Lower lobe of right lung (tissue), 2 donors: ENCODE data around the gene FBXW2. TPM values are rescaled to one million over a fixed set of nuclear protein-coding genes. Genes with fewer than 3 reads are reported as not detected.
"Not testable (repeated sequence)": the region's sequence is repeated elsewhere in the genome, so short reads cannot be mapped to it uniquely, and the experiment has no call there.

Experiments
- ATAC-seq, 2 donors: fragments of 200-7000 bp; cut with Tn5 transposase; one replicate each; pipeline ENCODE4 v1.9.1; 2020 to 2022; ENCODE audit warnings: mild to moderate bottlenecking in 2 of 2, moderate library complexity in 2 of 2
- DNase-seq: peaks from one replicate; pipeline ENCODE4 v3.0.0-alpha.2; 2020
- H3K27ac ChIP-seq: fragments of 200-600 bp; one replicate; pipeline ENCODE4 v1.8.0; 2022
- H3K27me3 ChIP-seq: fragments of 200-600 bp; one replicate; pipeline ENCODE4 v1.8.0; 2022; ENCODE audit warnings: low read depth
- H3K36me3 ChIP-seq: fragments of 200-600 bp; one replicate; pipeline ENCODE4 v1.8.0; 2022; ENCODE audit warnings: mild to moderate bottlenecking
- H3K4me1 ChIP-seq: fragments of 200-600 bp; one replicate; pipeline ENCODE4 v1.8.0; 2022
- H3K4me3 ChIP-seq: fragments of 200-600 bp; one replicate; pipeline ENCODE4 v1.8.0; 2022; ENCODE audit warnings: mild to moderate bottlenecking
- H3K9me3 ChIP-seq: fragments of 200-600 bp; one replicate; pipeline ENCODE4 v1.8.0; 2022
- CTCF ChIP-seq: fragments of 200-600 bp; IDR thresholded peaks from one replicate; pipeline ENCODE4 v1.8.0; 2022; ENCODE audit warnings: antibody characterized with exemption, mild to moderate bottlenecking
- intact Hi-C: fragments of 100-400 bp; cut with DNase I; formaldehyde crosslinking; loops from one replicate; pipeline ENCODE4 v1.11.0; 2022
- total RNA-seq: library from RNA; stranded (reverse); fragmentation: NEBNext Ultra II Directional; extraction: Animal tissue kit (Norgen Biotek cat#: 25700); gene quantifications from one replicate; pipeline ENCODE4 v1.2.1, GENCODE V29; 2021
- donor health status: DM: no; HTN: yes; CAD: no; lungs with severe emphysema.

The FBXW2 gene
- total RNA-seq, 1 donor from 2014 or later = 76.7 TPM

- DNase-seq (no peak), ATAC-seq (no peak)
- intact Hi-C loops = no loop called here
- no peaks in the 10 kb centered on the region for H3K9me3 ChIP-seq
- H3K27me3 ChIP-seq = no peaks in the 10 kb centered on the region
- H3K36me3 ChIP-seq = peaks cover 17% of the 10 kb centered on the region
- no peak overlapping the region for H3K27ac ChIP-seq
- no peak for TF ChIP-seq CTCF
- no peak overlapping the region for H3K4me3 ChIP-seq
- peaks cover 27% of the 10 kb centered on the region for H3K4me1 ChIP-seq
Measured at GRCh38 chr9:120755044-120755443, 38.2 kb downstream of the FBXW2 start.

- no peaks in the 10 kb centered on the region for H3K36me3 ChIP-seq
- no peaks in the 10 kb centered on the region for H3K9me3 ChIP-seq
- no peaks in the 10 kb centered on the region for H3K4me1 ChIP-seq
- TF ChIP-seq CTCF = no peak
- H3K27ac ChIP-seq = no peak overlapping the region
- no peaks in the 10 kb centered on the region for H3K27me3 ChIP-seq
- H3K4me3 ChIP-seq = no peak overlapping the region
- intact Hi-C loops = no loop called here
- DNase-seq = no peak
- no peak for ATAC-seq
Measured at GRCh38 chr9:120750421-120750820, 42.8 kb downstream of the FBXW2 start.

GRCh38 chr9:120746366-120746765 is 46.9 kb downstream of the FBXW2 start:
- ATAC-seq, H3K36me3 ChIP-seq, H3K4me1 ChIP-seq, H3K4me3 ChIP-seq, H3K27ac ChIP-seq, DNase-seq, intact Hi-C loops, H3K27me3 ChIP-seq, H3K9me3 ChIP-seq: not testable (repeated sequence)

DNA sequence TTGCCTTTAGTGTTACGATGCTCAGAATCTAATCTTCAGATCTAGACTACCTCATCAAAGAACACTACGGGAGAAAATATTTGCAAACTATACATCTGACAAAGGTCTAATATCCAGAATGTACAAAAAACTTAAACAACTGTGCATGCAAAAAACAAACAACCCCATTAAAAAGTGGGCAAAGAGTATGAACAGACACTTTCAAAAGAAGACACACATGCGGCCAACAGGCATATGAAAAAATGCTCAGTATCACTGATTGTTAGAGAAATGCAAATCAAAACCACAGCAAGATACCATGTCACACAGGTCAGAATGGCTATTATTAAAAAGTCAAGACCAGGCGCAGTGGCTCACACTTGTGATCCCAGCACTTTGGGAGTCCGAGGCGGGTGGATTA is 47.9 kb downstream of the FBXW2 start:
- H3K36me3 ChIP-seq = no peaks in the 10 kb centered on the region
- H3K9me3 ChIP-seq = no peaks in the 10 kb centered on the region
- H3K27me3 ChIP-seq = no peaks in the 10 kb centered on the region
- DNase-seq (no peak), ATAC-seq (no peak)
- no peak for TF ChIP-seq CTCF
- H3K4me1 ChIP-seq = no peaks in the 10 kb centered on the region
- no peak overlapping the region for H3K27ac ChIP-seq
- no peak overlapping the region for H3K4me3 ChIP-seq
- intact Hi-C loops = no loop called here

GRCh38 chr9:120742951-120743416 is 50.2 kb downstream of the FBXW2 start:
- TF ChIP-seq CTCF = peak; percentile 60
- Histone ChIP-seq H3K4me3 (no peak overlapping the region), H3K36me3 (no peaks in the 10 kb centered on the region), H3K4me1 (no peaks in the 10 kb centered on the region), H3K9me3 (no peaks in the 10 kb centered on the region), H3K27ac (no peak overlapping the region), H3K27me3 (no peaks in the 10 kb centered on the region)
- intact Hi-C loops = no loop called here
- ATAC-seq = peak; percentile 83
- no peak for DNase-seq

- ATAC-seq = no peak
- intact Hi-C loops = no loop called here
Measured at GRCh38 chr9:120741701-120742100, 51.5 kb downstream of the FBXW2 start.

More at GRCh38 chr9:120741701-120742100, 51.5 kb downstream of the FBXW2 start:
- no peaks in the 10 kb centered on the region for H3K4me1 ChIP-seq
- H3K27ac ChIP-seq = no peak overlapping the region
- no peak for DNase-seq
- no peak for TF ChIP-seq CTCF
- H3K36me3 ChIP-seq = no peaks in the 10 kb centered on the region
- H3K9me3 ChIP-seq = no peaks in the 10 kb centered on the region
- H3K27me3 ChIP-seq = no peaks in the 10 kb centered on the region
- no peak overlapping the region for H3K4me3 ChIP-seq
